Upper lobe of left lung (tissue), 6 donors: ENCODE measurements around the gene RAVER2. TPM values are rescaled to one million over a fixed set of nuclear protein-coding genes. Genes with fewer than 3 reads are reported as not detected.

ENCODE experiments used
- ATAC-seq, 2 donors: fragments of 200-7000 bp; cut with Tn5 transposase; one replicate each; pipeline ENCODE4 v1.9.1; 2022; ENCODE audit warnings: mild to moderate bottlenecking in 2 of 2, moderate library complexity in 2 of 2; ENCODE audit not compliant: low FRiP score in 2 of 2
- DNase-seq, 2 donors: peaks; one replicate each; pipeline ENCODE4 v3.0.0-alpha.2; 2019 to 2020
- H3K27ac ChIP-seq, 4 donors: fragments of 200-600 bp; sonication (generic); one replicate each; pipeline ENCODE4 v1.5.1; 2016 to 2019
- H3K27me3 ChIP-seq, 4 donors: fragments of 200-600 bp; sonication (generic); one replicate each; pipeline ENCODE4 v1.5.1; 2017 to 2019
- H3K36me3 ChIP-seq, 4 donors: fragments of 200-600 bp; sonication (generic); one replicate each; pipeline ENCODE4 v1.5.1; 2016 to 2019
- H3K4me1 ChIP-seq, 4 donors: fragments of 200-600 bp; sonication (generic); one replicate each; pipeline ENCODE4 v1.5.1; 2018 to 2019
- H3K4me3 ChIP-seq, 4 donors: fragments of 200-600 bp; sonication (generic); one replicate each; pipeline ENCODE4 v1.5.1; 2017 to 2019; ENCODE audit warnings: mild to moderate bottlenecking in 2 of 4, moderate library complexity in 1 of 4
- H3K9me3 ChIP-seq, 4 donors: fragments of 200-600 bp; sonication (generic); one replicate each; pipeline ENCODE4 v1.5.1; 2018 to 2019
- EP300 ChIP-seq, 4 donors: sonication (generic); formaldehyde crosslinking; IDR thresholded peaks; one replicate each; pipeline ENCODE4 v1.5.1; 2017; ENCODE audit warnings: antibody characterized with exemption in 4 of 4, control low read depth in 2 of 4
- POLR2A ChIP-seq, 4 donors: fragments of 450-650 bp; IDR thresholded peaks; one replicate each; pipeline ENCODE4 v1.5.1; 2016 to 2017; ENCODE audit warnings: antibody characterized with exemption in 4 of 4, mild to moderate bottlenecking in 2 of 4
- POLR2AphosphoS5 ChIP-seq, 2 donors: sonication (generic); formaldehyde crosslinking; IDR thresholded peaks; one replicate each; pipeline ENCODE4 v1.5.1; 2017; ENCODE audit warnings: antibody characterized with exemption in 2 of 2
- WGBS, 2 donors: methylation state at CpG; one replicate each; pipeline ENCODE4 v1.1.5; 2017 to 2018; 5-methylcytosine and 5-hydroxymethylcytosine counted together
- total RNA-seq, 6 donors: library from RNA; depleted of rRNA in 4 of 6; stranded (reverse); fragments of >200 nt in 4 of 6; gene quantifications; one replicate each; pipeline versions ENCODE4 v1.1.0 to v1.2.1, GENCODE V29; 2016 to 2021
- TF ChIP-seq, protein P1 (sequence below), 6 experiments: fragments of 450-650 bp in 4 of 6; fragments of 200-600 bp in 2 of 6; sonication (generic) in 2 of 6; IDR thresholded peaks; one replicate each; pipeline ENCODE4 v1.5.1; 2016 to 2019; ENCODE audit warnings: antibody characterized with exemption in 6 of 6
- donor health status: DM: no; HTN: no; CAD: no; lungs with moderate emphysema.
- donor health status: DM: no; HTN: yes; CAD: no; lungs with severe emphysema.

Gene RAVER2
- total RNA-seq, 6 donors from 2014 or later: 7.3 to 15.0 (median 9.1) TPM

- TF ChIP-seq POLR2AphosphoS5 (IDR thresholded peaks at IDR 0.05) (no peak), EP300 (IDR thresholded peaks at IDR 0.05) (no peak), POLR2A (IDR thresholded peaks at IDR 0.05) (no peak)
- TF ChIP-seq, protein P1, sequence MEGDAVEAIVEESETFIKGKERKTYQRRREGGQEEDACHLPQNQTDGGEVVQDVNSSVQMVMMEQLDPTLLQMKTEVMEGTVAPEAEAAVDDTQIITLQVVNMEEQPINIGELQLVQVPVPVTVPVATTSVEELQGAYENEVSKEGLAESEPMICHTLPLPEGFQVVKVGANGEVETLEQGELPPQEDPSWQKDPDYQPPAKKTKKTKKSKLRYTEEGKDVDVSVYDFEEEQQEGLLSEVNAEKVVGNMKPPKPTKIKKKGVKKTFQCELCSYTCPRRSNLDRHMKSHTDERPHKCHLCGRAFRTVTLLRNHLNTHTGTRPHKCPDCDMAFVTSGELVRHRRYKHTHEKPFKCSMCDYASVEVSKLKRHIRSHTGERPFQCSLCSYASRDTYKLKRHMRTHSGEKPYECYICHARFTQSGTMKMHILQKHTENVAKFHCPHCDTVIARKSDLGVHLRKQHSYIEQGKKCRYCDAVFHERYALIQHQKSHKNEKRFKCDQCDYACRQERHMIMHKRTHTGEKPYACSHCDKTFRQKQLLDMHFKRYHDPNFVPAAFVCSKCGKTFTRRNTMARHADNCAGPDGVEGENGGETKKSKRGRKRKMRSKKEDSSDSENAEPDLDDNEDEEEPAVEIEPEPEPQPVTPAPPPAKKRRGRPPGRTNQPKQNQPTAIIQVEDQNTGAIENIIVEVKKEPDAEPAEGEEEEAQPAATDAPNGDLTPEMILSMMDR (IDR thresholded peaks at IDR 0.05): no peak
- Histone ChIP-seq H3K9me3 (no peaks in the 10 kb centered on the region), H3K4me1 (no peaks in the 10 kb centered on the region), H3K4me3 (no peak overlapping the region), H3K27ac (no peak overlapping the region), H3K36me3 (peaks cover 42 to 88% (median 63%) of the 10 kb centered on the region in 4 donors), H3K27me3 (no peaks in the 10 kb centered on the region)
- ATAC-seq: no peak
- DNase-seq: no peak
These were observed 89.9 kb downstream of the RAVER2 start for GRCh38 chr1:64834734-64835133.

DNA sequence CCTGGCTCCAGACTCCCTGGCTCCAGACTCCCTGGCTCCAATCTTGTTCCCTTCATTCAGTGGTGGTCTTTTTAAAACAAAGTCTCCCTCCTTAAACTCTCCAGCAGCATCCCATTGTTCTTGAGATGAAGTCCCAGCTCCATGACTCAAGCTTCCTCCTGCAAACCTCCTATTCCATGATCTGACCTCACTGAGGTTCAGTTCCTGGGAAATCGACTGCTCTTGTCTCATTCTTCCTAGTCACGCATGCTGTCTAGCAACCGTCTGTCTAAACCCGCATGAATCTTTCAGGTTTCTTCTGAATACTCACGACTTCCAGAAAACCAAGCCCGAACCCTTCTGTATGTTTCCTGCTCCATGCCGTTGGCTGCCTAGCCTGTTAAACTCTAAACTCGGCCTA is 91.9 kb downstream of the RAVER2 start:
- H3K36me3 ChIP-seq: peaks cover 60 to 97% (median 77%) of the 10 kb centered on the region in 4 donors
- no peak for DNase-seq
- H3K4me1 ChIP-seq: no peaks in the 10 kb centered on the region
- H3K27me3 ChIP-seq: no peaks in the 10 kb centered on the region
- WGBS, 2 donors: 84 to 88% methylated on average over 8 of the region's 8 CpGs
- H3K9me3 ChIP-seq: no peaks in the 10 kb centered on the region
- H3K27ac ChIP-seq: peak overlapping the region in 1 of 4 donors; percentile 45
- no peak for ATAC-seq
- no peak overlapping the region for H3K4me3 ChIP-seq
- TF ChIP-seq EP300 (IDR thresholded peaks at IDR 0.05) (no peak), POLR2AphosphoS5 (IDR thresholded peaks at IDR 0.05) (no peak), POLR2A (IDR thresholded peaks at IDR 0.05) (no peak)
- TF ChIP-seq, protein P1 (IDR thresholded peaks at IDR 0.05): no peak

DNA sequence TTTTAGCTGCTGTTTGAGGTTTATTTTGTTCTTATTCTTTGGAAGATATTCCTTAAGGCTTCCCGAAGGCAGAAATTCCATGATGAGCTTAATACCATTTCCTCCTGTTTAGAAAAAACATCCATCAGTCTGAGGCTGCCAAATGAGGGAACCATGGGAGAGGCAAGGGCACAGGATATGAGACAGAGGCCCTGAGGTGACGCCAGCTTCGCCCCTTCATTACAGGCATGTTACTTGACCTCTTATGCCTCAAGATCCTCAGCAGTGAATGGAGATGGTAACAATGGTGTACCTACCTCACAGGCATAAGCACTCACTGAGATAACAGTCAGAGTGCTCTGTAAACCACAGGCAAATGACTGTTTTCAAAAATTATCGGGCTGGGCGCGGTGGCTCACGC is 93.6 kb downstream of the RAVER2 start:
- no peaks in the 10 kb centered on the region for H3K9me3 ChIP-seq
- 73 to 93% methylated on average over 7 of the region's 7 CpGs for WGBS, 2 donors
- TF ChIP-seq POLR2A (IDR thresholded peaks at IDR 0.05) (no peak), EP300 (IDR thresholded peaks at IDR 0.05) (no peak)

GRCh38 chr1:64839261-64839660 is 94.4 kb downstream of the RAVER2 start:
- DNase-seq: no peak
- TF ChIP-seq POLR2AphosphoS5 (IDR thresholded peaks at IDR 0.05) (no peak), POLR2A (IDR thresholded peaks at IDR 0.05) (no peak), EP300 (IDR thresholded peaks at IDR 0.05) (no peak)
- TF ChIP-seq, protein P1 (IDR thresholded peaks at IDR 0.05): no peak
- Histone ChIP-seq H3K36me3 (peaks cover 53 to 95% (median 71%) of the 10 kb centered on the region in 4 donors), H3K4me3 (no peak overlapping the region), H3K27me3 (no peaks in the 10 kb centered on the region), H3K4me1 (peaks cover 0 to 8% (median 6%) of the 10 kb centered on the region in 4 donors), H3K9me3 (no peaks in the 10 kb centered on the region), H3K27ac (no peak overlapping the region)
- ATAC-seq: no peak
- WGBS, 2 donors: 87 to 90% methylated on average over 5 of the region's 5 CpGs

More for the DNA sequence above, 93.6 kb downstream of the RAVER2 start:
- Histone ChIP-seq H3K4me1 (peaks cover 0 to 8% (median 6%) of the 10 kb centered on the region in 4 donors), H3K4me3 (no peak overlapping the region), H3K27me3 (no peaks in the 10 kb centered on the region), H3K36me3 (peaks cover 58 to 95% (median 72%) of the 10 kb centered on the region in 4 donors), H3K27ac (peak overlapping the region in 1 of 4 donors; percentile 28)
- no peak for DNase-seq
- no peak for ATAC-seq

DNA sequence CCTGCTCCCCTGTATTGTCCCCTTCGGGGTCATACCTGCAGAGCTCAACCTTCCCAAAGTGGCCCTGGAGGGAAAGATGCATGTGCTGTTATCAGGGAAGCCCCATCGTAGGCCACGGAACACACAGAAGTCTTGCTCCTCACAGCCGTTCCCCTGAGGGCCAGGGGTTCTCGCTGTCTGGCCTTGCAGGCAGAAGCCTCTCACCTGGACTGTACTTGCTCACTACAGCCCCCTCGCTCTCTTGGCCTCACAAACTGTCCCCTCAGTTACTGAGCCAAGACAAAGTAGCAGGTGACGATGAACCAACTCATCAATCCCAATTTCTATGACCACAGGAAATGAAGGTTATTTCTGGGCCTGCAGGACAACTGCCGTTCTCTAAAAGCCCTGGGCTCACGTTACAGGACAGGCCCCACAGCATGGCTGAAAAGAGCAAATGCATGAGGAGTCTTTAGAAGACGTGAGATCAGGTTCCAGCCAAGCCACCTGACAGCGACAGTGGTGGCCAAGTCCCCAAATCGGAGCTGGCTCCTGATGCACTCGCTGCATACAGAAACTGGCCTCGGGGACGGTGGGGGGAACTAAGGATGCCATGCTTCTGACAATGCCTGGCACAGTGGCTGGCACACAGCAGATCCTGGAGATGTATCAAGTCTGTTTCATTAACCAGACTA is 95.0 kb downstream of the RAVER2 start:
- WGBS, 2 donors: 90 to 92% methylated on average over 14 to 15 of the region's 15 CpGs
- Histone ChIP-seq H3K9me3 (no peaks in the 10 kb centered on the region), H3K27me3 (no peaks in the 10 kb centered on the region), H3K4me1 (peaks cover 0 to 8% (median 6%) of the 10 kb centered on the region in 4 donors), H3K36me3 (peaks cover 53 to 95% (median 71%) of the 10 kb centered on the region in 4 donors), H3K4me3 (no peak overlapping the region), H3K27ac (no peak overlapping the region)
- no peak for DNase-seq
- TF ChIP-seq POLR2A (IDR thresholded peaks at IDR 0.05) (no peak), POLR2AphosphoS5 (IDR thresholded peaks at IDR 0.05) (no peak)
- no peak for ATAC-seq
